Measurements from ENCODE around the gene ZFP57. TPM values are rescaled to one million over a fixed set of nuclear protein-coding genes. Genes with fewer than 3 reads are reported as not detected.
"Not testable (repeated sequence)": the region's sequence is repeated elsewhere in the genome, so short reads cannot be mapped to it uniquely, and the experiment has no call there.

Gene ZFP57
- total RNA-seq, 1 donor from 2014 or later, result 3.0 TPM

DNA sequence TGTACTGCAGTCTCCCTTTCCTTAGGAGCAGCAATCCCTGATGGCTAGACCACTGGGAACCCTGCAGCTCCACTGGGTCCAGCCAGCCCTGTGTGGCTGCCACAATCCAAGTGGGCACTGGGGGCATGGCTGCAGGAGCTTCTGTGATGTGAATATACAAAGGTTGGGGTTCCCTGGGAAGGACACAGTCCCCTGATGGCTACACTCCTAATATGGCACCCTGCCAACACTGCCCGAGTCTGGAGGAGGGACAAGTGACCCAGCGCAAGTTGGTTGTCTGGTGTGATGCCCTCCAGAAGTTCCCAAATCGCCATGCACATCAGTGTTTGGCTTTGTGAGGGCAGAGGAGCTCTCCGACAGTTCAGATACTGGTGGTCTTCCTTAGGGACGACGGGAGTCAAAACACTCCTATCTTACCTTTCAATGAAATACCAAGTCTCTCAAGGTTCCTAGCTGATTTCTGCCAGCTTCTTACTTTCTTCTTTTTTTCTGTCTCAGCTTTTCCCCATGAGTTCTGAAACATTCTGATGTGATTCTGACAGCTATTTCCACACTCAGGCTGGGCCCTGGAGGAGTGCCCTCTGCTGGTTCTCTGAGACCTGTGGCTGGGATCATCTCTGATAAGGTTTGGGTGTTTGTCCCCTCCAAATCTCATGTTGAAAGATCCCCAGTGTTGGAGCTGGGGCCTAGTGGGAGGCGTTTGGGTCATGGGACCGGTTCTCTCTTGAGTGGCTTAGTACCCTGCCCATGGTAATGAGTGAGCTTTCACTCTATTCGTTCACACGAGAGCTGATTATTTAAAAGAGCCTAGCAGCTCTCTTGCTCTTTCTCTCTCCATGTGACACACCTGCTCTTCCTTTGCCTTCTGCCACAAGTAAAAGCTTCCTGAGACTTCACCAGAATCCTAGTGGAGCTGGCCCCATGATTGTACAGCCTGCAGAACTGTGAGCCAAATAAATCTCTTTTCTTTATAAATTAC is 15.5 kb upstream of the ZFP57 start:
- DNase-seq (ENCODE audit: low spot score), result no peak

DNA sequence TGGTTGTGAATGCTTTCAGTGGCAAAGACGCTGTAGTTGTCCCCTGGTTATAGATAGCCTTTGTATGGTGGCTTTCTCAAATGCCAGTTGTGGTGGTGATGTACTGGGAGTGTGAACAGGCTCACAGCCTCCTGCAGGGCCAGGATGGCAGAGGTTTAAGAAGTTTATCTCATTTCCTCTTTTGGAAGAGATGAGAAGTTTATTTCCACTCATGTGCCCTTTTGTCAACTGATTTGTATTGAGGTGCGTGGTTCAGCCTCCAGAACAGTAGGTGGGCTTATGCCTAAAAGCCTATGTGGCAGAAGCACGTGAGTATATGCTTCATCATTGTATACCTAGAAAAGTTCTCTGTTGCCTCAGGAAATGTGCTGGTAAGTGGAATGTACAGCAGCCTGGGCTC is 13.7 kb upstream of the ZFP57 start:
- DNase-seq (ENCODE audit: low spot score), result no peak

DNA sequence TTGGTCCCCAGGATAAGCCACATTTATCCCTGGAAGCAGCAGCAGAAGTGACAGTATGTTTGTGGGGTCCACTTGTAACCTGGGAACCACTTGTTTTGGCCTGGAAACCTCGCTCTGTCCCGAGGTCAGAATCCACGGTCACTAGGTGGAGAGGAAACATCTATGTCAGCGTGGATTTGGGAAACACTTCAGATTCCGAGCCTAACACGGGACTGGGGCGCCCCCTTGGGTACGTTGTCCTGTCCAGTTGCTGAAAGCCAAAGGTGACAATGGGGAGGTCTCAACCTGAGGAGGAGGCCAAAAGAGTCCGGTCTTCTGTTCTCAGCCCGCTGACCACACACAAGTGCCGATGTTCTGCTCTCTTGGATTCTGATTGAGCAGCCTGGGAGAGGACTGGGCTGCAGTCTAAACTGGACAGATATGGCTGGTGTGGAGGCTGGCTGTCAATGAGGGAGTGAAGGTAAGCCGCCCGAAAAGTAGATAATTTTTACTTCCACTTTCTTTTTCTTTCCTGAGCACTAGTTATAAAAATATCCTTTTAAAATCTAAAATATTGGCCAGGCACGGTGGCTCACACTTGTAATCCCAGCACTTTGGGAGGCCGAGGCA is 4.9 kb upstream of the ZFP57 start:
- no peak for DNase-seq (ENCODE audit: low spot score)

DNA sequence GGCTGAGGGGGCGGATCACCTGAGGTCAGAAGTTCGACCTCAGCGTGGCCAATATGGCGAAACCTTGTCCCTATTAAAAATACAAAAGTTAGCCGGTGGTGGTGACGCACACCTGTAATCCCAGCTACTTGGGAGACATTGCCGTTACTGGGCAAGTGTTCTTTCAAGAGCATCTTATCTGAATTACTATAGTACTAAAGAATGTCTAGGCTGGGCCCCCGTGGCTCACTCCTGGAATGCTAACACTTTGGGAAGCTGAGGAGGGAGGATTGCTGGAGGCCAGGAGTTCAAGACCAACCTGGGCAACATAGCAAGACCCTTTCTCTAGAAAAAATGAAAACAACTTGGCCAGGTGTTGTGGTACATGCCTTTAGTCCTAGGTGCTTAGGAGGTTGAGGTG is 859 bp upstream of the ZFP57 start:
- no peak for DNase-seq (ENCODE audit: low spot score)

DNA sequence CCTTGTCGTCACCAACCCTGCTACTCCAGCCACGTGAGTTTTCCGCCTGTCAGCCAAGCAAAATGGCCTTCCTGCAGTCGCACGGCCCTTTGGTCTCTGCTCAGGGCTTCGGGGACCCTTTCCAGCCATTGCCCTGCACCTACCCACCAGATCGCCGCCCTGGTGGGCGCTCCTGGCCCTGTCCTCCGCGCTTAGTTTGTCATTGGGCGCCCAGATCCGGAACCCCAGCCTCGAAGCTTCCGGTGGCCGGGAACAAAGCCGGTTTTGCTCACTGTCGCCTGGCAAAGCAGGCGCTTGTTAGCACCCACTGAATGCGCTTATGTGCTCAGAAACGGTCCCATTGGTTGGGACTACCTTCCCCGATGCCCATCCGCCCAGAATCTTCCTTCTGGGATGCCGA is 536 bp downstream of the ZFP57 start:
- DNase-seq (ENCODE audit: low spot score), result no peak

DNA sequence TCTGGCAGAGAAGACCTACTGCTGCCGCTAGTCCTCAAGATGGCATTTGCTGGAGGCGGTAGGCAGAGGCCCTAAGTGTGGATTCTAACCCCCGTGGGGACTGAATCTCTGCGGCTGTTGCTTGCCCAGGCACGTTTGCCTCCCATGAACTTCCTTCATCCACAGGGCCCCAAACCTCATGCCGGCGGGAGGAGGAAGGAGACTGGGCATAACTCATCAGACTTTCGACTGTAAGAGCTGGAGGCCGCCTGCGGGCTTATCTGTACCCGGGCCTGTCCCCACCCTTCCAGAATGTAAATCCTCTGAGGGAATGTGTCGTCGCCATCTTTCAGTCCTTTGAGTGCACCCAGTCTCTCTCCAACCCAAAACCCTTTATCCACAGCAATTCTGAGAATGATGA is 990 bp downstream of the ZFP57 start:
- DNase-seq (ENCODE audit: low spot score), result no peak

DNA sequence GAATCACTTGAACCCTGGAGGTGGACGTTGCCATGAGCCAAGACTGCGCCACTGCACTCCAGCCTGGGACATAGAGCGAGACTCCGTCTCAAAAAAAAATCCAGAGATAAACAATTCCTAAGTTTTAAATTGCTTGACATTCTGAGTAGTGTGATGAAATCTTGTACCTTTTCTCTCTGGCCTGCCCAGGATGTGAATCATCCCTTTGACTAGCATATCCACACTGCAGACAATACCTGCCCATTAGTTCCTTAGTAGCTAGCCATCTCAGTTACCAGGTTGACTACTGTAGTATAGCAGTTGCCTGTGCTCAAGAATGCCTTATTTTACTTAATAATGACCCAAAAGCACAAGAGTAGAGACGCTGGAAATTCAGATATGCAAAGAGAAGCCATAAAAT is 2.8 kb downstream of the ZFP57 start:
- DNase-seq (ENCODE audit: low spot score), result no peak

DNA sequence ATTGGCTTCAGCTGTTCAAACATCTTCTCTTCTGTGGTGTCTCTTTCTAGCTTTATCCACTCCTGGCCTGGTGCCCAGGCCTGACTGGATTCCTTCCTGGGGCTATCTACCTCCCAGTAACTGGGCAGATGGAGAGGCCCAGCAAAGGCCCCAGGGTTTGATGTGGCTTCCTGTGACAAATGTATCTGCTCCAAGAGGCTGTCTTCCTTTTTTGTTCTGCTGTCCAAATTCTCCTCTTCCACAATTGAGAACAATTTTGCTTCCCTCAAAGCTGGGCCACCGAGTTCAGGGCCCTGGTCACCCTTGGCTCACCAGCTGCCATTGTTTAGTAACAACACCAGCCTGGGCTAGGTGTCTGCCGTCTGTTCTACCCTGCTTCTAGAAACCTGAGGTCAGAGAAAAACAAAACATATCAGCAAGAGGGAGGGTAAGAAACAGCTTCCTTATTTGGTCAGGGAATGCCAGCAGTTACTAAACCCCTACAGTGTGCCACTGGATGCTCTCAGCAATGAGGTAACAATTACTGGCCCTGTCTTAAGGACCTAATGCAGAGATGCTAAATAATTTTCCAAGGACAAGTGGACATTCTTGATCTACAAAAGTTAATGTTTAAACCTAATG is 3.9 kb downstream of the ZFP57 start:
- DNase-seq (ENCODE audit: low spot score), result no peak

DNA sequence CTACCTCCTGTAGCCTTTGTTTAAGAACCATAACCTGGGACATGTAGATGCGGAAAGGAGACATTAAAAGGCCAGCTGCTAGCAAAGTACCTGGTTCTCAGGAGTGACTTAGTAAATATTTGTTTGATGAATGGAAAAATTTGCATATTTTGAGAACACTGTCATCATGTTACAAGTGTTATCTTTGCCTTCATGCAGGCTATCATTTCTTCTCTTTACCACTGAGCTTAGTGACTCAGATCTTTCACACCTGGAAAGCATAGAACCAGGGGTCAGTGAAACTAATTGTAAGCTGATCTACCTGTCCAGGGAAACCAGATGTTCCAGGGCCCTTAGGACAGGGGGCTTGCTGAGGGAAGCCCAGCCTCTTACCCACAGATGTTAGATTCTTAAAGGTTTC is 5.4 kb downstream of the ZFP57 start:
- no peak for DNase-seq (ENCODE audit: low spot score)

DNA sequence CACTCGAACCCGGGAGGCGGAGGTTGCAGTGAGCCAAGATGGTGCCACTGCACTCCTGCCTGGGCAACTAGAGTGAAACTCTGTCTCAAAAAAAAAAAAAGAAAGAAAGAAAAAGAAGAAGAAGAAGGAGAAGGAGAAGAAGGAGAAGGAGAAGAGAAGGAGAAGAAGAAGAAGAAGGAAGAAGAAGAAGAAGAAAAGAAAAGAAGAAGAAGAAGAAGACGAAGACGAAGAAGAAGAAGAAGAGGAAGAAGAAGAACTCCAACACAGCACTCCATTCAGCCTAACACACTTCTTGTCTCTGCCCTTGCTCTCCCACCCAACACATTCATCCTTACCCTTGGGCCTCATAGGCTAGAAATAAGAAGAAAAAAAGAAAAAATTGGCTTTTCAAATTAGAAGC is 6.9 kb downstream of the ZFP57 start:
- DNase-seq (ENCODE audit: low spot score), result no peak

DNA sequence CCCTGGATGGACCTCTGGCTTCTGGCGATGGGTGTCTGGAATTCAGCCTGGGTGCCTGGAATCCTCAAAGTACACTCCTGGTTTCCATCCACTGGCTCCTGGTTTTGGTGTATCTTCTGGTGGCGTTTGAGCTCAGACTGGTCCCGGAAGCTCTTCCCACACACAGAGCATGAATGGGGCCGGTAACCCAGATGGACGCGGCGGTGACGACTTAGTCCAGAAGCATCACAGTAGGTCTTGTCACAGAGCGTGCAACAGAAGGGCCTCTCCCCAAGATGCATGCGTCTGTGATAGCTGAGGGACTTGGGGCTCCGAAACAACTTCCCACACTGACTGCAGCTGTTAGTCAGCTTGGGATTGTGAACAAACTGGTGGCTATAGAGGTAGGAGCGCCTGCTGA is 7.8 kb downstream of the ZFP57 start:
- no peak for DNase-seq (ENCODE audit: low spot score)

DNA sequence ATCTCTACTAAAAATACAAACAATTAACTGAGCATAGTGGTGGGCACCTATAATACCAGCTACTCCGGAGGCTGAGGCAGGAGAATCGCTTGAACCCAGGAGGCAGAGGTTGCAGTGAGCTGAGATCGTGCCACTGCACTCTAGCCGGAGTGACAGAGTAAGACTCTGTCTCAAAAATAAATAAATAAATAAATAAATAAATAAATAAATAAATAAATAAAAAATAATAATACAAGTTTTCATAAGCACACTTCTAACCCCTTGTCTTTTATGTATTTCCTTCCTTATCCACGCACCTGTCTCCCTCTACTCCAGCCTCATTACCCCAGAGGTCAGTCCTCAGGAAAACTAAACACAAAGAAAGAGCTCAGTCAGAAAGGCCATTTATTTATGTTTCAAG is 8.8 kb downstream of the ZFP57 start:
- not testable (repeated sequence) for DNase-seq (ENCODE audit: low spot score)

DNA sequence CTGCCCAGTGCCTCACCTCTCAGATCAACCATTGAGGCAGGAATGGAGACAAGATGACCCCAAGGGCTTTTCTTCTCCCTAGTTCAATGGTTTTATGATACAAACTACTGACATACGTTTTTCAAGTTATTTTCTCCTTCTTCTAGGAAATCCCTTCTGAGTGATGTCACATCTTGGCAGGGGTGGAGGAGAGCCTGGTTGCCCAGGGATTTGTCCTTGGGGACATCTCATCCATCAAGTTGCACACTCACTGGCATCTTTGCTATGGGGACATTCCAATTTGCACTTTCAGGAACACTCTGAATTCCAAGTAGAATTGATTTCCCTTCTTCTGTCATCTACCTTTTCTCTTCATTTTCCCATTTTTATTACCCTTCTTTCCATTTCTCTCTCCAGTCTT is 9.9 kb downstream of the ZFP57 start:
- no peak for DNase-seq (ENCODE audit: low spot score)

DNA sequence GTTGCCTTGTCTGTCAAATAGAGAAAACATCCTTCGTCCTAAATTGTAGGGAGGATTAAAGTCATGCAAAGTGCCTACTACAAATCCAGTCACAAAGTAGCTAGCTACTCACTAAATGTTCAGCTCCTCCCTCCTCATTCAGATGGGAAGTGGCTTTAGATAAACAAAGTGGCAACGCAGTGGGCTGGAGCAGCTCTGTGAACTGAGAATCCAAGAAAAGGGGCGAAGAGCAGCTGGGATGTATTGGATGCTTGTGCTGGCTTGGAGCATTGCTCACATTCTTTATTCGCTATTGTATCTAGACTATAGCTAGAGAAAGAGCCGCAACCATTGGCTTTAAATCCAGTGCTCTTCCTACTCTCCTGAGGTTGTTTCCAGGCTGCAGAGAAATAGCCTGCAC is 13.8 kb downstream of the ZFP57 start:
- DNase-seq (ENCODE audit: low spot score), result no peak

DNA sequence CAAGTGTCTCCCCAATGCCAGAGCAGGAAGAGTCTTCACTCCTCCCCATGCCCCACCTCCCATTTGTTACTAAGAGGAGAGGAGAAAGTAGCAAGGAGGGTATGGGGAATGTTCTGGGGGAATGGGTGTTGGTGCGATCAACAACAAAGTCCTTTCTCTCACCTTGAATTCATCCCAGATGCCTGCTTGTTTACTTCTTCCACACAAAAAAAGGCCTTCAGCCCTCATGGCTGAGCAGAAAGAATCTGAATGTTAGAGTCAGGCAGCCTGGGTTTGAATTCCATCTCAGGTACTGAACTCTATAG is 14.2 kb downstream of the ZFP57 start:
- no peak for DNase-seq (ENCODE audit: low spot score)

DNA sequence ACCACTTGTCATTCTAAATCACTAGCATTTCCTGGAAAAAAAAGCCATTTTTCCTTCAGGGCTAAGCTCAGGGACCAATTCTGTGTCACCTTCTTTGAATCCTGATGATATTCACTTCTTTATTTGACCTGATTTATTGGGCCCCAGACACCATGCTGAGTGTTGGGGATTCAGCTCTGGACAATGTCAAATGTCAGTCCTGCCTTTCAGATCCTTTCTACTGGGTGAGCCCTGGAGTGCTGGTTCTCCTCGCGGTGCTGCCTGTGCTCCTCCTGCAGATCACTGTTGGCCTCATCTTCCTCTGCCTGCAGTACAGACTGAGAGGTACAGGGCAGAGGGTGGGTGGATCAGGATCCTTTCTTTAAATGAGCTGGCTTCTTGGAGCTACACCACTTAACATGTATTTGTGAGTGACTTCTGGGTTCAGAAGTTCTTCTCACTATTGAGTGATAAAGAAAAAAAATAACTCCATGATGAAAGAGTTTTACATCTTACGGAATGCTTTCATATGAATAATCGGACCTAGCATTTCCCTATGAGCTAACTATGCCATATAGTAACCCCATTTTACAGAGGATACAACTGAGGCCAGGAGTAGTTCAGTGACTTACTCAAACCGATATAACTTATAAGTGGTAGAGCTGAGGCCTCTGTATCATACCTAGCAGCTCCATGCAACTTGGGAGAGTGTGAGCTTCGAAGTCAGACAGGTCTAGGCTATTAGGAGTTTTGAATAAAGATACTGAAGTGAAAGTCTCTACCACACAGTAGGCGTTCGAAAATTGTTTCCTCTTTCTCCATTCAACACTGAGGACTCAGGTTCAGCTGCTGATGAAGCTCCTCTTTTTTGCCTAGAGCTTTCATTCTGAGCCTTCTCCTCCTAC is 14.8 kb downstream of the ZFP57 start:
- DNase-seq (ENCODE audit: low spot score), result no peak

DNA sequence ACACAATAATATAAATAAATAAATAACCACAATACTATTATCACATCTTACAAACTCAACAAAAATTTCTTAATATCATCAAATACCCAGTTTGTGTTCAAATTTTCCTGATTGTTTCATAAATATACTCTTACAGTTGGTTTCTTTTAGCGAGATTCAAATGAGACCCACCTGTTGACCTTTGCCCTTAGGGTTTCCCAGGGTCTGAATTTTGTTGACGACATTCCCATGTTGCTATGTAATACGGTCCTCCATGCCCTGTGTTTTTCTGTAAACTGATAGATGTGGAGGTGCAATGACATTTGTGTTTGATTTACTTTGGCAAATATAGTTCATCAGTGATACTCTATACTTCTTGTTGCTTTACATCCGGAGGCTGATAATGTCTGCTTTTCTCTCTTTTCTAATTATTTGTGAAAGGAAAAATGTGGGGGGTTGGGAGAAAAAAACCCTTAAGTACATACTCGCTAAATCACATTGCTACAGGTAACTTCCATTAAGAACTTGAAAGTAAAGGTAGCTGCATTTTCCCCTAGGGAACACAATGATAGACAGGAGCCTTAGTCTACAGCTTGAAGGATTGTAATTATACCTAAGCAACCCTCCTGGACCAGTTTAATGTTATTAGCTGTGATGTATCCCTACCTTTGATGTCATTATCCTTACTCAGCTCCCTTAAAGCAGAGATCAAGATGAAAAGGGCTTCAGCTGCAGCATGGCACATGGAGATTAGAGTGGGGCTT is 17.5 kb downstream of the ZFP57 start:
- no peak for DNase-seq (ENCODE audit: low spot score)

DNA sequence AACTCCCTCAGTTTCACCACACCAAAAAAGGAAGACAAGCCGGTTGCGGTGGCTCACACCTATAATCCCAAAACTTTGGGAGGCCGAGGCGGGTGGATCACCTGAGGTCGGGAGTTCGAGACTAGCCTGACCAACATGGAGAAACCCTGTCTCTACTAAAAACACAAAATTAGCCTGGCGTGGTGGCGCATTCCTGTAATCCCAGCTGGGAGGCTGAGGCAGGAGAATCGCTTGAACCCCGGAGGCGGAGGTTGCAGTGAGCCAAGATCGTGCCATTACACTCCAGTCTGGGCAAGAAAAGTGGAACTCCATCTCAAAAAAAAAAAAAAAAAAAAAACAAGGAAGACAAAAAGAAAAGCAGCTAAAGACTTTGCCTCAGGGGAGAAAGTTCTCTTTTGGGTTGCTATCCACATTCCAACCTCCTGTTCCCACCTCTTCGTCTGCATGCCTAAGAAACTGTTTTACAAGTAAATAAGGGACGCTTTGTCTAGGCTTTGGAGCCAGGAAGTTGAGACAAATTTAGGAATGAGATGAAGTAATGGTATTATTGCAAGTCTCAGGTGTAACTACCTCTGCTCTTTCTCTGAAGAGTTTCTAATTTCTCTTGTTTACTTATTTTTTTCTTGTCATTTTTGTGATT is 19.3 kb downstream of the ZFP57 start:
- not testable (repeated sequence) for DNase-seq (ENCODE audit: low spot score)

DNA sequence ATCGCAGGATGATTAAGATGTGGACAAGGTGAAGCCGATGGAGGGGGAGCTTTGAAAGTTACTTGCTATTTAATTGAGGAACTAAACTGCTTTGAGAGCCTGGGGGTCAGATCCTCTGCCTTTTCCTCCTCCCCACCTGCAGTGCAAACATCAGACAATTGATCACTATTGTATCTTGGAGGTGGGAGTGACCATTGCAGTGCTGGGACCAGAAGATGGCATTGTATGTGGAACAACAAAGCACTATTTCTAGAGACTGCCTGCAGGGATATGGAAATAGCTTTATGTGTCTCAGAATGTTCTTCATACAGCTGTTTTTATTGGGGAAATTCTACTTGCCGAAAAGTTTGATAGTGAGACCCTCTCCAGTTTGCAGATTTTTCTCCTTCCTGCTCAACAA is 19.9 kb downstream of the ZFP57 start:
- DNase-seq (ENCODE audit: low spot score), result no peak

DNA sequence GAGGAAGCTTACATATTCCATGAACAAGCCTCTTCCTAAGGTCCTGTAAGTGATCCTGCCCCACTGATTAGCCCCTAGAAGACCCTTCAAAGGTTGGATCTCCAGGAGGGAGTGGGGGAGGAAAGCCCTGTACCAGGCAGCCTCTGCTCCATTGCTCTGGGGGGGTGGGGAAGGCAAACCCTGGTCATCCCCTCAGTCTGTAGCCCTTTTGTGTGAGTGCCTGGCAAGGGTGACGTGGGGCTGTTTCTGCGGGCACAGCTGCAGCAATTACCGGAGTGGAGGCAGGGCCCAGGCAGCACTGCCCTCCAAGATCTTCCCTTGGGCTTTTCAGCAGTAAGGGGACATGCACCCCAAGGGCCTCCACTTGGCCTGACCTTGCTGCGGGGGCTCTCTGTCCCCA is 24.2 kb downstream of the ZFP57 start, which contains the start of gene MOG:
Gene MOG, plus strand, starts transcription at position 295 of the 400 bp plus-strand sequence. CDS start 118 bp downstream, outside the sequence.
- DNase-seq (ENCODE audit: low spot score), result no peak

DNA sequence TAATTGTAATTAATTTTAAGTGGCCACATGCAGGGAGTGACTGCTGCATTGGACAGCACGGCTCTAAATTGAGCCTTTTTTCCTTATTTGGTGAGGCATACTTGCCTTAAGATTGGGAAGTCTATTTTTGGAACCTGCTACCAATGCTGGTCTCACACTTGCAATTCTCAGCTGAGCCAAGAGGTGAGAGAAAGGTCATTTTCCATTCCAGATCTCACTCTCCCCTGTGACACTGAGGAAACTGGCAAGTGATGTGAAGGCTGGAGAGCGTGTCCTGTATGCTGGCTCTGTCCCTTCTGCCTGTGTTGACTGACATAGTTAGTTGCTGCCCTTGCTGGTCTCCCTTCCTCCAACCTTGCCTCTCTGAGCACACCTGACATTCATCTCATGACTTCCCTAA is 24.8 kb downstream of the ZFP57 start:
- no peak for DNase-seq (ENCODE audit: low spot score)
